Small intestine (tissue), 7 donors: Measurements from ENCODE around the gene OPN4. TPM values are rescaled to one million over a fixed set of nuclear protein-coding genes. Genes with fewer than 3 reads are reported as not detected.

Experiments
- DNase-seq, 2 donors: peaks; one replicate each; pipeline versions ENCODE4 v3.0.0 to v3.0.0-alpha.2; 2013
- FAIRE-seq: peaks from 2 replicates; lab custom pipeline; 2012; peaks lifted over from hg19 to GRCh38; lab: Jason Lieb, UNC
- H3K27ac ChIP-seq, 3 donors: one replicate each; pipeline ENCODE4 v1.5.1; 2013; ENCODE audit warnings: low read length in 2 of 3, mild to moderate bottlenecking in 2 of 3, control low read depth in 1 of 3, inconsistent platforms in 1 of 3, low read depth in 1 of 3, moderate library complexity in 1 of 3
- H3K27me3 ChIP-seq, 3 donors: one replicate each; pipeline ENCODE4 v1.6.1; 2013; ENCODE audit warnings: low read length in 3 of 3, inconsistent platforms in 1 of 3; ENCODE audit not compliant: control insufficient read depth in 3 of 3, insufficient read depth in 3 of 3
- H3K36me3 ChIP-seq, 3 donors: one replicate each; pipeline ENCODE4 v1.6.1; 2013; ENCODE audit warnings: low read length in 3 of 3, inconsistent platforms in 1 of 3, low read depth in 1 of 3, mild to moderate bottlenecking in 1 of 3, moderate library complexity in 1 of 3; ENCODE audit not compliant: control insufficient read depth in 3 of 3, insufficient read depth in 2 of 3
- H3K4me1 ChIP-seq, 3 donors: one replicate each; pipeline ENCODE4 v1.6.1; 2013; ENCODE audit warnings: low read length in 2 of 3, inconsistent platforms in 1 of 3, low read depth in 1 of 3, mild to moderate bottlenecking in 1 of 3, moderate library complexity in 1 of 3; ENCODE audit not compliant: control insufficient read depth in 3 of 3, insufficient read depth in 2 of 3
- H3K4me3 ChIP-seq, 3 donors: one replicate each; pipeline ENCODE4 v1.5.1; 2013; ENCODE audit warnings: low read length in 3 of 3, control low read depth in 1 of 3, inconsistent platforms in 1 of 3, low read depth in 1 of 3, mild to moderate bottlenecking in 1 of 3, moderate library complexity in 1 of 3
- H3K9me3 ChIP-seq, 2 donors: one replicate each; pipeline ENCODE4 v1.6.1; 2013; ENCODE audit warnings: low read depth in 1 of 2, low read length in 1 of 2; ENCODE audit not compliant: control insufficient read depth in 2 of 2, insufficient read depth in 1 of 2
- WGBS, 3 donors: extraction: QIAGEN DNeasy Blood & Tissue Kit; methylation state at CpG; one replicate each; pipeline ENCODE4 v1.1.7; 2013; 5-methylcytosine and 5-hydroxymethylcytosine counted together
- polyA plus RNA-seq, 4 donors: library from polyadenylated mRNA; stranded (reverse) in 3 of 4; unstranded in 1 of 4; fragments of 200-250 nt in 3 of 4; fragments of 120-200 nt in 1 of 4; gene quantifications; one replicate each; pipeline versions ENCODE4 v1.2.1 to v1.2.3, GENCODE V29; 2013
- donor health status: healthy with polysubstance abuse.
- donor health status: control.
- donor health status: control.
- donor health status: Bipolar disorder and iron deficiency.
- donor health status: healthy.

OPN4 gene
- polyA plus RNA-seq, 4 donors, result 0.07 TPM; not detected in 3

DNA sequence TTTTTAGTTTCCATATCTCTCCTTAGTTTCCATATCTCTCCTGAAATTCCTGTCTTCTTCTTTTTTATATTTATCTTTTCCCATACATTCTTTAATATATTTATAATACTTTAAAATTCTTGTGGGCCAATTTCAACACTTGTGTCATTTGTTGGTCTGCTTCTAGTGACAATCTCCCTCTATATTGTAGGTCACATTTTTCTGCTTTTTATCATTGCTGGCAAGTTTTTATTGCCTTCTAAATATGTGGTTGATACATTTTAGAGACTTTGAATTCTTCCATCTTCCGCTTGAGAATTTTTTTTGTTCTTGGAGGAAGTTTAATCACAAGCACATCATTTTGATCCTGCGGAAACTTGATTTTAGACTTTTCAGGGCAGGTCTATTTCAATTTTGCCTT lies 26.0 kb upstream of the OPN4 start:
- no peak overlapping the region for H3K4me3 ChIP-seq
- no peaks in the 10 kb centered on the region for H3K36me3 ChIP-seq
- WGBS, 3 donors, result 93 to 98% (median 96%) methylated on average over 2 of the region's 2 CpGs
- no peak overlapping the region for H3K27ac ChIP-seq
- DNase-seq (no peak), FAIRE-seq (no peak)
- peaks cover 0 to 11% (median 7%) of the 10 kb centered on the region in 3 donors for H3K27me3 ChIP-seq
- peaks cover 0 to 12% (median 3%) of the 10 kb centered on the region in 3 donors for H3K4me1 ChIP-seq
- no peaks in the 10 kb centered on the region for H3K9me3 ChIP-seq

DNA sequence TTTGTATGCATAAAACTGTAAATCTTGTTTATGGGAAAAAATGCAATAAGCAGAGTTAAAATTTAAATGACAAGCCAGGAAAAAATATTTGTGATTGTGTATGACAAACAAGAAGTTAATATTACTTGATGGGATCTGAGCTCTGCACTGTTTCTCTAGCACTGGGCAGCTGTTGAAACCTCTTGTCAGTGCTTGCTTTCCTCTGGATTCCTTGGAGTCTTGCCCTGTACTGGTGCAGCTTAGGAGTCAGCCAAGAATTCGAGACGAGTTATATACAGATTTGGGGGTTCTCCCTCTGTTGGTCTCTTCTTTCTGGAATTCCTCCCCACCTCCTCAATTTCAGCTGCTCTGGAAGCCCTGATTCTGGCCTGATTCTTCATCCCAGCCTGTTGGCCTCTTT lies 24.3 kb upstream of the OPN4 start:
- FAIRE-seq (no peak), DNase-seq (no peak)
- H3K4me3 ChIP-seq, result no peak overlapping the region
- H3K4me1 ChIP-seq, result peaks cover 0 to 12% (median 3%) of the 10 kb centered on the region in 3 donors
- no peaks in the 10 kb centered on the region for H3K36me3 ChIP-seq
- H3K27me3 ChIP-seq, result peaks cover 0 to 13% (median 11%) of the 10 kb centered on the region in 3 donors
- no peaks in the 10 kb centered on the region for H3K9me3 ChIP-seq
- no peak overlapping the region for H3K27ac ChIP-seq
- WGBS, 3 donors, result 24 to 49% (median 37%) methylated on average over 2 of the region's 2 CpGs

DNA sequence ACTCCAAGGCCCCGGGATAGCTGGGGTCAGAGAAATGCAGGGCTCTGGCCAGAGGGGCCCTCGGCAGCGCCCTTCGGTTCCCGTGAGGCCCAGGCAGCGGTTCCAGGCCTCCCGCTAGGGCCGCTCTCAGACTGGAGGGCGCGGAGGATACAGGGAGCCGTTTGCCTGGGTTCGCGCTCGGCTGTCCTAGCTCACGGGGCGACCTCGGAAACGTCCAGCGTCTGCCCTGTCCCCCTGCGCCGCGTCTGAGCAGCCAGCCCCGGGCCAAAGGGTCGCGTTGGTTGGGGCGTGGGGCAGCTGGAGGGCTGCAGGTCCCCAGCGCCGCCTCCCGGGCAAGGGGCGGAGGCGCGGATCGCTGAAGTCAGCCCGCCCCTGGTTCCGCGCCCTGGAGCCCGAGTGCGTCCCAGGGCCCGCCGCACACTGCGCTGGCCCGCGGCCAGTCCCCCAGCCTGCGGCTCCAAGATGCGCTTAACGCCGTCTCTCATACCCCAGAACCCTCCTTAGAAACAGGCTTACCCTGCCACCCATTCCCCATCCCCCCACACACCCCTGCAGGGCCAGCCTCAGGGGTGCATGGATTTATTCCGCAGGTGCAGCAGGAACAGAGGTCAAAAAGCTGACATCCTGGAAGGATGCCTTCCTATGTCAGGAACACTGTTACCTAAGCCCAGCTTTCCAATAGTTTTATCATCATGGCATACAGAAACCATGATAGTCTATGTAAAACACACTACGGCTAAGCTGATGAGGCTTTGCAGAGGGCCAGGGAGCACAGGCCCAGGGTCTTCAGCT lies 22.1 kb upstream of the OPN4 start:
- Histone ChIP-seq H3K4me1 (peaks cover 0 to 12% (median 3%) of the 10 kb centered on the region in 3 donors), H3K36me3 (no peaks in the 10 kb centered on the region), H3K4me3 (peak overlapping the region in 2 of 3 donors; percentile 18 to 42), H3K9me3 (no peaks in the 10 kb centered on the region), H3K27ac (no peak overlapping the region), H3K27me3 (peaks cover 0 to 13% (median 11%) of the 10 kb centered on the region in 3 donors)
- WGBS, 3 donors, result 5 to 6% (median 6%) methylated on average over 34 to 49 of the region's 49 CpGs
- no peak for FAIRE-seq
- peak; percentile 12 to 73 for DNase-seq

DNA sequence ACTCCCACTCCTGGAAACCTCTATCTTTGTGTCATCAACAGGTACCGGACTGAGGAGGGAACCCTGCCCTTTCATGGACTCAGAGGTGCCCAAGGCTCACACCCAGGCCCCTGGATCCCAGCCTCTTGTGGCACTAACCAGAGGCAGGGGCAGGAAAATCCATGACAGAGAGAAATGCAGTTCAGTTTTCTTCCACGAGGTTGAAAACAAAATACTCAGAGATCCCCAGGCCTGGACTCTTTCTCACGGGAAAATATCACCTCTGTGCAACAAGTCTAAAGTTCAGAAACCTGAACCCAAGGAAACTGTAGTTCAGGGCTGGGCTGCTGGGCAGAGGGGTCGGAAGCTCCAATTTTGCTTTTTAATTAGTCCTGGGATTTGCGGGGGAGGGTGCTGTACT lies 21.4 kb upstream of the OPN4 start:
- 31 to 54% (median 33%) methylated on average over 5 of the region's 5 CpGs for WGBS, 3 donors
- FAIRE-seq, result no peak

DNA sequence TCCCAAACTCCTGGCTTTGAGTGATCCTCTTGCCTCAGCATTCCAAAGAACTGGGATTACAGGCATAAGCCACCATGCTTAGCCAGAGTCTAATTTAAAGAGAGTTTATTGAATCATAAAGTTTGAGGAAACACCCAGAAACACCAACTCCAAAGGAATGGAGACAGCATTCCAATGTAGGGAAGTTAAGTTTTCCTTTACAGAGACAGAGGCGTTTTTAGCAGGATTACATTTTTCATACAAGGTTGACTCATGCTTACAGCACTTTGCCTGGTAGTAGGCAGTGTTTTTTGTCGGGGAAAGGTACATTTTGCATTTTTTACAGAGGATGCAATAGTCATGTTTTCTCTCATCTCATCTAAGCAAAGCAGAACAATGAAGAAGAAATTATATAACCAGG lies 18.9 kb upstream of the OPN4 start:
- no peak for DNase-seq

More for the DNA sequence above, 21.4 kb upstream of the OPN4 start:
- Histone ChIP-seq H3K27me3 (peaks cover 0 to 13% (median 11%) of the 10 kb centered on the region in 3 donors), H3K4me3 (no peak overlapping the region), H3K36me3 (no peaks in the 10 kb centered on the region), H3K27ac (no peak overlapping the region), H3K4me1 (peaks cover 0 to 12% (median 3%) of the 10 kb centered on the region in 3 donors), H3K9me3 (no peaks in the 10 kb centered on the region)
- DNase-seq, result peak in 1 of 2 donors; percentile 43

DNA sequence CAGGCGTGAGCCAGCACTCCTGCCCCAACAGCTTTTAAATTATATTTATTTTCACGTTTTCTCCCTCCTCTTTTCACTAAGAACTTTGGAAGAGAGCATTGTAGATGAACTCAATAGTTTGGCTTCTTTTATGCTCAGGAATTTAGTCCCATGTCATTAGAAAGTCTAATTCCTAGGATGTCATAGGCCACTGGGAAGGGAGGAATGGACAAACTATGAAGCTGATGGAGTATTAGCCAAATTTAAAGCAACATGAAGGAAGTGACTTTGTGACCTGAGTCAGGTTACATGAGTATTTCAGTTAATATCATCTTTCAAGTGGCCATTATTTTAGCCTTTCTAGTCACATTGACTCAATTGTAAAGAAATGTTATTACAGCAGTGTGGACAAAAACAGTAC lies 18.0 kb upstream of the OPN4 start:
- Histone ChIP-seq H3K9me3 (no peaks in the 10 kb centered on the region), H3K27ac (no peak overlapping the region), H3K27me3 (peaks cover 0 to 10% (median 6%) of the 10 kb centered on the region in 3 donors), H3K4me1 (peaks cover 0 to 12% (median 3%) of the 10 kb centered on the region in 3 donors), H3K4me3 (no peak overlapping the region), H3K36me3 (no peaks in the 10 kb centered on the region)
- WGBS, 3 donors, result 78 to 93% (median 81%) methylated on average over 2 of the region's 2 CpGs
- FAIRE-seq (no peak), DNase-seq (no peak)

More for the DNA sequence above, 18.9 kb upstream of the OPN4 start:
- Histone ChIP-seq H3K36me3 (no peaks in the 10 kb centered on the region), H3K27ac (no peak overlapping the region), H3K27me3 (peaks cover 0 to 13% (median 11%) of the 10 kb centered on the region in 3 donors), H3K9me3 (no peaks in the 10 kb centered on the region), H3K4me3 (no peak overlapping the region), H3K4me1 (peaks cover 0 to 12% (median 3%) of the 10 kb centered on the region in 3 donors)
- WGBS, 3 donors, result 59 to 74% (median 68%) methylated on average over 2 of the region's 2 CpGs
- FAIRE-seq, result no peak

DNA sequence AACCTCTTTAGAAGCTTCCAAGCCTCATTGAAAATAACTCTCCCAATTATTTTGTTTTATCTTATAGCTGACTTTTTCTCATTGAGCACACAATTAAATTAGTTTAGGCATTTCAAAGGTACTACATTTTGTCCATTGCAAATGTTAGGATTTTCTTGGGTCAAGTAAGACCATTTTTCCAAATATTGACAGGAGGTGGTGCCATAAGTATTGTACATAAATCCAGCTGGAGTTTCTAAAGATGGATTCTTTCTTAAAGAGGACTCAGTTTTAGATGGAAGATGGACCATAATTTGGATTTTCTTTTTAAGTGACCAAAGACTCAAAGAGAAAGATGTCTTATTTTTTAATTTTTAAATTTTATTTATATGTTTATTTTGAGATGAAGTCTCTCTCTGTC lies 12.3 kb upstream of the OPN4 start:
- FAIRE-seq (no peak), DNase-seq (no peak)
- no peaks in the 10 kb centered on the region for H3K4me1 ChIP-seq
- no peaks in the 10 kb centered on the region for H3K9me3 ChIP-seq
- H3K36me3 ChIP-seq, result no peaks in the 10 kb centered on the region
- no peak overlapping the region for H3K4me3 ChIP-seq
- H3K27ac ChIP-seq, result no peak overlapping the region
- H3K27me3 ChIP-seq, result no peaks in the 10 kb centered on the region

DNA sequence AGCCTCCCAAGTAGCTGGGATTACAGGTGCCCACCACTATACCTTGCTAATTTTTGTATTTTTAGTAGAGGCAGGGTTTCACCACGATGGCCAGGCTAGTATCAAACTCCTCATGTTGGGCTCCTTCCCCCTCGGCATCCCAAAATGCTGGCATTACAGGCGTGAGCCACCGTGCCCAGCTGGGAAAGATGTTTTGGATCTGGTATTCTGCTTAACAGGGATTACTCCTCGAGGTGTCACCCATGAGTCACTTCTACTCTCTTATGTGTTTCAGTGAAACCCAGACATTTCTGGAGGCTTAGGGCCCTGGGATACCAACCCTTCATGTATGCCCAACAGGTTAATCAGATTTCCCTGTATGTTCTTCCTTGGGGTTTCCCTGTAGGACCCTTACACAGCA lies 11.8 kb upstream of the OPN4 start:
- Histone ChIP-seq H3K9me3 (no peaks in the 10 kb centered on the region), H3K4me3 (no peak overlapping the region), H3K36me3 (no peaks in the 10 kb centered on the region), H3K27ac (no peak overlapping the region), H3K4me1 (no peaks in the 10 kb centered on the region), H3K27me3 (no peaks in the 10 kb centered on the region)
- FAIRE-seq (no peak), DNase-seq (no peak)
- 71 to 82% (median 76%) methylated on average over 5 of the region's 5 CpGs for WGBS, 3 donors
